ENCODE results near the gene GAB1.

GRCh38 chr4:143403553-143403820 is 66.8 kb downstream of the GAB1 start:
- TF ChIP-seq, protein P1, sequence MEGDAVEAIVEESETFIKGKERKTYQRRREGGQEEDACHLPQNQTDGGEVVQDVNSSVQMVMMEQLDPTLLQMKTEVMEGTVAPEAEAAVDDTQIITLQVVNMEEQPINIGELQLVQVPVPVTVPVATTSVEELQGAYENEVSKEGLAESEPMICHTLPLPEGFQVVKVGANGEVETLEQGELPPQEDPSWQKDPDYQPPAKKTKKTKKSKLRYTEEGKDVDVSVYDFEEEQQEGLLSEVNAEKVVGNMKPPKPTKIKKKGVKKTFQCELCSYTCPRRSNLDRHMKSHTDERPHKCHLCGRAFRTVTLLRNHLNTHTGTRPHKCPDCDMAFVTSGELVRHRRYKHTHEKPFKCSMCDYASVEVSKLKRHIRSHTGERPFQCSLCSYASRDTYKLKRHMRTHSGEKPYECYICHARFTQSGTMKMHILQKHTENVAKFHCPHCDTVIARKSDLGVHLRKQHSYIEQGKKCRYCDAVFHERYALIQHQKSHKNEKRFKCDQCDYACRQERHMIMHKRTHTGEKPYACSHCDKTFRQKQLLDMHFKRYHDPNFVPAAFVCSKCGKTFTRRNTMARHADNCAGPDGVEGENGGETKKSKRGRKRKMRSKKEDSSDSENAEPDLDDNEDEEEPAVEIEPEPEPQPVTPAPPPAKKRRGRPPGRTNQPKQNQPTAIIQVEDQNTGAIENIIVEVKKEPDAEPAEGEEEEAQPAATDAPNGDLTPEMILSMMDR (IDR thresholded peaks at IDR 0.05; ENCODE audit: low read depth, low read length, missing input control): no peak
- TF ChIP-seq RXRA (IDR thresholded peaks at IDR 0.05) (no peak), JUND (IDR thresholded peaks at IDR 0.05) (no peak), RAD21 (IDR thresholded peaks at IDR 0.05) (no peak)
- TF ChIP-seq, protein P2, sequence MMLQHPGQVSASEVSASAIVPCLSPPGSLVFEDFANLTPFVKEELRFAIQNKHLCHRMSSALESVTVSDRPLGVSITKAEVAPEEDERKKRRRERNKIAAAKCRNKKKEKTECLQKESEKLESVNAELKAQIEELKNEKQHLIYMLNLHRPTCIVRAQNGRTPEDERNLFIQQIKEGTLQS (IDR thresholded peaks at IDR 0.05): no peak
- TF ChIP-seq, protein P3, sequence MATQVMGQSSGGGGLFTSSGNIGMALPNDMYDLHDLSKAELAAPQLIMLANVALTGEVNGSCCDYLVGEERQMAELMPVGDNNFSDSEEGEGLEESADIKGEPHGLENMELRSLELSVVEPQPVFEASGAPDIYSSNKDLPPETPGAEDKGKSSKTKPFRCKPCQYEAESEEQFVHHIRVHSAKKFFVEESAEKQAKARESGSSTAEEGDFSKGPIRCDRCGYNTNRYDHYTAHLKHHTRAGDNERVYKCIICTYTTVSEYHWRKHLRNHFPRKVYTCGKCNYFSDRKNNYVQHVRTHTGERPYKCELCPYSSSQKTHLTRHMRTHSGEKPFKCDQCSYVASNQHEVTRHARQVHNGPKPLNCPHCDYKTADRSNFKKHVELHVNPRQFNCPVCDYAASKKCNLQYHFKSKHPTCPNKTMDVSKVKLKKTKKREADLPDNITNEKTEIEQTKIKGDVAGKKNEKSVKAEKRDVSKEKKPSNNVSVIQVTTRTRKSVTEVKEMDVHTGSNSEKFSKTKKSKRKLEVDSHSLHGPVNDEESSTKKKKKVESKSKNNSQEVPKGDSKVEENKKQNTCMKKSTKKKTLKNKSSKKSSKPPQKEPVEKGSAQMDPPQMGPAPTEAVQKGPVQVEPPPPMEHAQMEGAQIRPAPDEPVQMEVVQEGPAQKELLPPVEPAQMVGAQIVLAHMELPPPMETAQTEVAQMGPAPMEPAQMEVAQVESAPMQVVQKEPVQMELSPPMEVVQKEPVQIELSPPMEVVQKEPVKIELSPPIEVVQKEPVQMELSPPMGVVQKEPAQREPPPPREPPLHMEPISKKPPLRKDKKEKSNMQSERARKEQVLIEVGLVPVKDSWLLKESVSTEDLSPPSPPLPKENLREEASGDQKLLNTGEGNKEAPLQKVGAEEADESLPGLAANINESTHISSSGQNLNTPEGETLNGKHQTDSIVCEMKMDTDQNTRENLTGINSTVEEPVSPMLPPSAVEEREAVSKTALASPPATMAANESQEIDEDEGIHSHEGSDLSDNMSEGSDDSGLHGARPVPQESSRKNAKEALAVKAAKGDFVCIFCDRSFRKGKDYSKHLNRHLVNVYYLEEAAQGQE (IDR thresholded peaks at IDR 0.05): no peak

Data from liver (tissue), 3 donors.